ENCODE results near the gene OR7C1.
"Not testable (repeated sequence)": the region's sequence is repeated elsewhere in the genome, so short reads cannot be mapped to it uniquely, and the experiment has no call there.

GRCh38 chr19:14777645-14778044 is 57.3 kb downstream of the OR7C1 start:
- not testable (repeated sequence) for TF ChIP-seq RAD21 (IDR thresholded peaks at IDR 0.05; ENCODE audit: low read length); REST (IDR thresholded peaks at IDR 0.05; ENCODE audit: low read depth, low read length); MAX (IDR thresholded peaks at IDR 0.05; ENCODE audit: low read depth); YY1 (IDR thresholded peaks at IDR 0.05; ENCODE audit: low read depth); CTCF (IDR thresholded peaks at IDR 0.05); TAF1 (IDR thresholded peaks at IDR 0.05; ENCODE audit: borderline replicate concordance, low read depth, low read length); FOSL2 (IDR thresholded peaks at IDR 0.05; ENCODE audit: borderline replicate concordance, low read depth); POLR2AphosphoS5 (IDR thresholded peaks at IDR 0.05; ENCODE audit: low read depth, low read length); SMC3 (IDR thresholded peaks at IDR 0.05; ENCODE audit: low read depth, low read length); RCOR1 (IDR thresholded peaks at IDR 0.05; ENCODE audit: low read length); TCF12 (IDR thresholded peaks at IDR 0.05)
